Hepatocyte (in vitro differentiated cells): ENCODE results near the gene ANO7. TPM values are rescaled to one million over a fixed set of nuclear protein-coding genes. Genes with fewer than 3 reads are reported as not detected.

Experiments used
- DNase-seq: peaks from one replicate; pipeline ENCODE4 v3.0.0-alpha.2; 2016; ENCODE audit warnings: low spot score
- H2AFZ ChIP-seq: fragments of 200-600 bp; sonication (generic); 2 replicates; pipeline ENCODE4 v1.6.0; 2016; ENCODE audit warnings: antibody characterized with exemption, mild to moderate bottlenecking
- H3K27ac ChIP-seq: fragments of 200-600 bp; sonication (generic); 2 replicates; pipeline ENCODE4 v1.5.1; 2016; ENCODE audit warnings: mild to moderate bottlenecking
- H3K27me3 ChIP-seq: fragments of 200-600 bp; sonication (generic); 2 replicates; pipeline ENCODE4 v1.6.1; 2016
- H3K36me3 ChIP-seq: fragments of 200-600 bp; sonication (generic); replicated peaks from 2 replicates; pipeline ENCODE4 v1.5.1; 2016; ENCODE audit warnings: low read depth; ENCODE audit not compliant: insufficient read depth
- H3K4me1 ChIP-seq: fragments of 200-600 bp; sonication (generic); 2 replicates; pipeline ENCODE4 v1.5.1; 2016; ENCODE audit warnings: mild to moderate bottlenecking, moderate library complexity; ENCODE audit not compliant: insufficient read depth
- H3K4me2 ChIP-seq: fragments of 200-600 bp; sonication (generic); 2 replicates; pipeline ENCODE4 v1.6.0; 2016
- H3K4me3 ChIP-seq: fragments of 200-600 bp; sonication (generic); 2 replicates; pipeline ENCODE4 v1.5.1; 2016; ENCODE audit warnings: mild to moderate bottlenecking
- H3K79me2 ChIP-seq: fragments of 200-600 bp; sonication (generic); 2 replicates; pipeline ENCODE4 v1.6.0; 2017; ENCODE audit warnings: mild to moderate bottlenecking
- H3K9me2 ChIP-seq: fragments of 200-600 bp; sonication (generic); replicated peaks from 2 replicates; pipeline ENCODE4 v1.6.0; 2017; ENCODE audit warnings: mild to moderate bottlenecking; ENCODE audit not compliant: insufficient read depth
- H3K9me3 ChIP-seq: fragments of 200-600 bp; sonication (generic); 2 replicates; pipeline ENCODE4 v1.5.1; 2016; ENCODE audit warnings: low read depth, mild to moderate bottlenecking
- H4K20me1 ChIP-seq: fragments of 200-600 bp; sonication (generic); 2 replicates; pipeline ENCODE4 v1.6.0; 2016; ENCODE audit warnings: mild to moderate bottlenecking; ENCODE audit not compliant: insufficient read depth, poor library complexity, severe bottlenecking
- CTCF ChIP-seq: fragments of 200-600 bp; sonication (generic); IDR thresholded peaks from 2 replicates; pipeline ENCODE4 v1.5.1; 2016; ENCODE audit warnings: antibody characterized with exemption, mild to moderate bottlenecking; ENCODE audit not compliant: poor library complexity
- EZH2 ChIP-seq: fragments of 200-600 bp; sonication (generic); IDR thresholded peaks from 2 replicates; pipeline ENCODE4 v1.6.1; 2016; ENCODE audit warnings: antibody characterized with exemption, mild to moderate bottlenecking, borderline replicate concordance
- EZH2phosphoT487 ChIP-seq: fragments of 200-600 bp; sonication (generic); IDR thresholded peaks from one replicate; pipeline ENCODE4 v1.6.1; 2018; ENCODE audit warnings: antibody characterized with exemption, mild to moderate bottlenecking, low read depth, moderate library complexity; ENCODE audit not compliant: unreplicated experiment, severe bottlenecking
- WGBS: methylation state at CpG from one replicate; pipeline ENCODE4 v1.1.6; 2016; ENCODE audit warnings: low lambda C conversion rate; ENCODE audit errors: missing lambda C conversion rate; 5-methylcytosine and 5-hydroxymethylcytosine counted together
- polyA plus RNA-seq: library from polyadenylated mRNA; unstranded; fragments of >200 nt; fragmentation: Nextera tagmentation; extraction: Ambion mirVana; gene quantifications from 2 replicates; pipeline ENCODE4 v1.2.1, GENCODE V29; 2016
- total RNA-seq: library from RNA; depleted of rRNA; stranded (reverse); fragments of >200 nt; gene quantifications from 2 replicates; pipeline ENCODE4 v1.2.3, GENCODE V29; 2014

Gene ANO7
- total and polyA plus RNA-seq, 2 experiments from 2014 or later, result 1.00 to 1.4 TPM

GRCh38 chr2:241141214-241141770 lies 47.2 kb upstream of the ANO7 start:
- Histone ChIP-seq H4K20me1 (no peaks in the 10 kb centered on the region), H2AFZ (no peak overlapping the region), H3K9me3 (no peaks in the 10 kb centered on the region), H3K27me3 (no peaks in the 10 kb centered on the region), H3K27ac (no peak overlapping the region), H3K9me2 (no peaks in the 10 kb centered on the region), H3K4me3 (no peak overlapping the region), H3K4me2 (no peak overlapping the region), H3K36me3 (no peaks in the 10 kb centered on the region), H3K4me1 (no peaks in the 10 kb centered on the region), H3K79me2 (no peaks in the 10 kb centered on the region)
- no peak for DNase-seq
- no peak for TF ChIP-seq CTCF
- no peak for TF ChIP-seq EZH2phosphoT487
- no peak for TF ChIP-seq EZH2
- WGBS, result 95% methylated on average over 14 of the region's 14 CpGs

DNA sequence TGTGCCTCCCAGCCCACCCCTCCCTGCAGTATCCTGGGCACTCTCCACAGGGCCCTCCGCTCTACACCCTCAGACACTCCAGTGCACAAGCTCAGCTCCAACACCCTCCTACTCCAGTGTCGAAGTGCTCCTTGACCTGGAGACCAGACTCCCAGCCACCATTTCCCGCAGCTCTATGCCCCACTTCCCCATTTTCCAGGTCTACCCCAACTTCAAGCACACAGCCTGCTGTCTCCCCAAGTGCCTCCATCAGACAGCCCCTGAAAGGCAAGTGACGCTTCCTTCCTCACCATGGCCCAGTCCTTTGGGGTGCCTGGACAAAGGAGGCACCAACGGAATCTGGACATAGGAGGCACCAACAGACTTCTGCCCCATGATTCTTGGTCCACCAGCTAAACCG lies 46.4 kb upstream of the ANO7 start:
- H3K36me3 ChIP-seq, result no peaks in the 10 kb centered on the region
- no peaks in the 10 kb centered on the region for H4K20me1 ChIP-seq
- no peak overlapping the region for H3K4me3 ChIP-seq
- no peak overlapping the region for H3K4me2 ChIP-seq
- H2AFZ ChIP-seq, result no peak overlapping the region
- H3K27ac ChIP-seq, result no peak overlapping the region
- 87% methylated on average over 6 of the region's 6 CpGs for WGBS
- H3K4me1 ChIP-seq, result no peaks in the 10 kb centered on the region
- no peak for DNase-seq
- TF ChIP-seq CTCF (no peak), EZH2 (no peak), EZH2phosphoT487 (no peak)
- H3K27me3 ChIP-seq, result no peaks in the 10 kb centered on the region
- peaks cover under 1% of the 10 kb centered on the region for H3K79me2 ChIP-seq
- H3K9me2 ChIP-seq, result no peaks in the 10 kb centered on the region
- H3K9me3 ChIP-seq, result no peaks in the 10 kb centered on the region

GRCh38 chr2:241142593-241142992 lies 45.9 kb upstream of the ANO7 start:
- Histone ChIP-seq H3K27me3 (no peaks in the 10 kb centered on the region), H3K9me3 (no peaks in the 10 kb centered on the region), H3K4me3 (no peak overlapping the region), H2AFZ (no peak overlapping the region), H3K36me3 (no peaks in the 10 kb centered on the region), H4K20me1 (no peaks in the 10 kb centered on the region), H3K4me1 (no peaks in the 10 kb centered on the region), H3K79me2 (peaks cover 3% of the 10 kb centered on the region), H3K4me2 (no peak overlapping the region), H3K27ac (no peak overlapping the region), H3K9me2 (no peaks in the 10 kb centered on the region)
- WGBS, result 83% methylated on average over 9 of the region's 9 CpGs
- DNase-seq, result no peak
- TF ChIP-seq EZH2, result no peak
- no peak for TF ChIP-seq CTCF
- no peak for TF ChIP-seq EZH2phosphoT487

- H3K27me3 ChIP-seq, result no peaks in the 10 kb centered on the region
- peaks cover 7% of the 10 kb centered on the region for H3K79me2 ChIP-seq
- TF ChIP-seq EZH2phosphoT487, result no peak
- TF ChIP-seq EZH2, result no peak
- TF ChIP-seq CTCF, result no peak
- no peak overlapping the region for H3K27ac ChIP-seq
- no peaks in the 10 kb centered on the region for H4K20me1 ChIP-seq
- H3K9me3 ChIP-seq, result no peaks in the 10 kb centered on the region
- H3K4me3 ChIP-seq, result no peak overlapping the region
- H2AFZ ChIP-seq, result no peak overlapping the region
- no peak overlapping the region for H3K4me2 ChIP-seq
- 92% methylated on average over 4 of the region's 4 CpGs for WGBS
- no peaks in the 10 kb centered on the region for H3K4me1 ChIP-seq
- H3K9me2 ChIP-seq, result no peaks in the 10 kb centered on the region
- no peaks in the 10 kb centered on the region for H3K36me3 ChIP-seq
- DNase-seq, result no peak
Observed at GRCh38 chr2:241146286-241146685, 42.2 kb upstream of the ANO7 start.
